ENCODE results near the gene TRABD2B.

Gene TRABD2B

GRCh38 chr1:47810964-47811682, 186.1 kb downstream of the TRABD2B start:
- in situ Hi-C loops (cut with MboI; ENCODE audit: low pct_unique_long_range_greater_than_20kb, low sequenced_read_pairs, unreplicated experiment), result no loop called here
- no peak for DNase-seq (ENCODE audit: low spot score)
- no peak for TF ChIP-seq CTCF (IDR thresholded peaks at IDR 0.05; ENCODE audit: extremely low read depth, insufficient read depth, missing control alignments)

DNA sequence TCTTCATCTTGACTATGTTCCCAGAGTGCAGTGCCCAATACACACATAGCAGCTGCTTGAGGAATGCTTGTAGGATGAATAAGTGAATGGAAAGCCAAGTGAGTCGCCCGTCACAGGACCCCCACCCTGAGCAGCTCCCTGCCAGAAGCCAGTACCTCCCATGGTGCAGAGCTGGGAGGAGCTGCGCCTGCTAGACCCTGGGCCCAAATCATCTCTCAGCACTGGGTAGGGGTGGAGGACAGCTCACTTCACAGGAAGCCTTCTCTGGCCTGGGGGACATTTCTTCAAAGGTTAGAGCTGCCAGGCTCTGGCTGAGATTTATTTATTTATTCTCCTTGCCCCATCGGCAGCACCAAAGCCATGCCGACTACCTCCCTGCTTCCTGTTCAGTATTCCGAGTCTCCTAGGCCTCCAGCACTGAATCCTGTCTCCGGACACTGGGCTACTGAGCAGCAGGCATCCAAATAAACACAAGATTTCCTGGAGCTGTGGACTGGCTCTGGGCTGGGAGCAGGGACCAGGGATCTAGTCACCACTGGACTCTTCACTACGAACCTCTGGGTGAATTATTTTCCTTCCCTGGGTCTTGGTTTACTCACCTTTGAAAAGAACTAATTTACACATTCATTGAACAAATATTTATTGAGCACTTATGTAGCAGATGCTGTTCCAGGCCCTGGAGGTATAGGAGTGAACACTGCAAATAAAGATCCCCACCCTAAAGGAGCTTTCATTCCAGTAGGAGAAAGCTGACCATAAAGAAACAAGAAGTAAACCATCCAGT, 187.7 kb downstream of the TRABD2B start:
- TF ChIP-seq CTCF (IDR thresholded peaks at IDR 0.05; ENCODE audit: extremely low read depth, insufficient read depth, missing control alignments), result no peak
- DNase-seq (ENCODE audit: low spot score), result no peak

GRCh38 chr1:47808612-47809011, 188.6 kb downstream of the TRABD2B start:
- TF ChIP-seq CTCF (IDR thresholded peaks at IDR 0.05; ENCODE audit: extremely low read depth, insufficient read depth, missing control alignments), result no peak
- in situ Hi-C loops (cut with MboI; ENCODE audit: low pct_unique_long_range_greater_than_20kb, low sequenced_read_pairs, unreplicated experiment), result no loop called here
- no peak for DNase-seq (ENCODE audit: low spot score)

More for the DNA sequence above, 187.7 kb downstream of the TRABD2B start:
- in situ Hi-C loops (cut with MboI; ENCODE audit: low pct_unique_long_range_greater_than_20kb, low sequenced_read_pairs, unreplicated experiment), result no loop called here

GRCh38 chr1:47805921-47806361, 191.2 kb downstream of the TRABD2B start:
- TF ChIP-seq CTCF (IDR thresholded peaks at IDR 0.05; ENCODE audit: extremely low read depth, insufficient read depth, missing control alignments), result no peak
- in situ Hi-C loops (cut with MboI; ENCODE audit: low pct_unique_long_range_greater_than_20kb, low sequenced_read_pairs, unreplicated experiment), result no loop called here
- DNase-seq (ENCODE audit: low spot score), result no peak

- no peak for TF ChIP-seq CTCF (IDR thresholded peaks at IDR 0.05; ENCODE audit: extremely low read depth, insufficient read depth, missing control alignments)
- no peak for DNase-seq (ENCODE audit: low spot score)
- in situ Hi-C loops (cut with MboI; ENCODE audit: low pct_unique_long_range_greater_than_20kb, low sequenced_read_pairs, unreplicated experiment), result no loop called here
Observed at GRCh38 chr1:47805018-47805417, 192.2 kb downstream of the TRABD2B start.

DNA sequence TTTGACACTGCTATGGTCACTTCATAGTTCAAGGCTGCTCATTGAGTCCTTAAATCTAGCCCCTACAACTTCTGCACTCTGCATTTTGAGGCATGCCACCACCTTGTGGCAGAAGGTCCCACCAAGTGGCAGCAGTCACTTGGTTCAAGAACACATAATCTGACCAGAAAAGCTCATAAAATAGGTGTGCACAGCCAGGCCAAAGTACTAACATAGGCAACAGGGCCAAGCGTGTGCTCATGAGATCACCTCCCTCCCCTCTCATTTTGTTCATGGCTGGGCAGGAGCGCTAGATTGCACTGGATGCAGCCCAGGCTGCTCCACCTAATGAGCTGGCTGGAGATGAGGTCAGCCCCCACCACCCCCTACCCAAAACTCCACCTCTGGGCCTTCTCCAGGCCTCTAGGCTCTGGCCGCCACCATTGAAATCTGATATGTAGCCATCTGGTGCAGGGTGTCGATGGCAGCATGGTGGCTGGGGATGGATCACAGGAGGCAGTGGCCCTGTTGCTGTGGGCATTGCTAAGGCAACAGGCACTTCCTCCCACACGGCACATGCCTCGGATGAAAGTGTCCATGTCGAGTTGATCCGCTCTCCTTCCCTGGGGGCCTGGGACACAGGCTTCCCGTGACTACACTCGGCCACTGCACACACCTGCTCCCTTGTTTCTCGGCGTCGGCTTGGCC, 193.2 kb downstream of the TRABD2B start:
- in situ Hi-C loops (cut with MboI; ENCODE audit: low pct_unique_long_range_greater_than_20kb, low sequenced_read_pairs, unreplicated experiment), result no loop called here
- no peak for DNase-seq (ENCODE audit: low spot score)
- no peak for TF ChIP-seq CTCF (IDR thresholded peaks at IDR 0.05; ENCODE audit: extremely low read depth, insufficient read depth, missing control alignments)
